B cell (primary cell): ENCODE measurements around the gene VWA1. TPM values are rescaled to one million over a fixed set of nuclear protein-coding genes. Genes with fewer than 3 reads are reported as not detected.

Source experiments
- ATAC-seq: fragments of 200-7000 bp; cut with Tn5 transposase; one replicate; pipeline ENCODE4 v1.10.0; 2021; ENCODE audit warnings: low read depth, mild to moderate bottlenecking, moderate number of reproducible peaks, moderate library complexity
- CTCF ChIA-PET: fragments of 350-600 bp; sonication (Branson Sonifier 250); formaldehyde crosslinking; loops from one replicate; lab custom pipeline; 2021; ENCODE audit warnings: antibody characterized with exemption, inconsistent platforms; lab: Charles Lee
- POLR2A ChIA-PET: fragments of 350-600 bp; sonication (Branson Sonifier 250); formaldehyde crosslinking; loops from one replicate; lab custom pipeline; 2021; ENCODE audit warnings: antibody characterized with exemption; lab: Charles Lee
- DNase-seq: peaks from one replicate; pipeline ENCODE4 v3.0.0; 2013
- H2AFZ ChIP-seq: 2 replicates; pipeline ENCODE4 v1.6.1; 2012; ENCODE audit warnings: mild to moderate bottlenecking, low read depth, low read length; ENCODE audit not compliant: insufficient read depth, poor library complexity, severe bottlenecking
- H3K27ac ChIP-seq, 2 donors: 1 replicate in 1 of 2; 2 replicates in 1 of 2; pipeline ENCODE4 v1.5.1; 2012 to 2013; ENCODE audit warnings: low read length in 2 of 2, mild to moderate bottlenecking in 2 of 2, moderate library complexity in 1 of 2
- H3K27me3 ChIP-seq, 4 experiments: fragments of 200-600 bp in 1 of 4; sonication (generic) in 1 of 4; replicated peaks in 1 of 4; 1 replicate in 2 of 4; 2 replicates in 2 of 4; pipeline versions ENCODE4 v1.6.1 to v1.7.0; 2013 to 2016; ENCODE audit warnings: low read length in 3 of 4, mild to moderate bottlenecking in 2 of 4, mixed read lengths in 1 of 4, moderate library complexity in 1 of 4; ENCODE audit not compliant: insufficient read depth in 4 of 4, control insufficient read depth in 3 of 4; ENCODE audit errors: control extremely low read depth in 1 of 4
- H3K36me3 ChIP-seq, 2 experiments: replicated peaks in 1 of 2; 1 replicate in 1 of 2; 2 replicates in 1 of 2; pipeline versions ENCODE4 v1.6.1 to v1.7.1; 2013; ENCODE audit warnings: low read length in 1 of 2; ENCODE audit not compliant: insufficient read depth in 2 of 2, control insufficient read depth in 1 of 2; ENCODE audit errors: control extremely low read depth in 1 of 2, extremely low read depth in 1 of 2
- H3K4me1 ChIP-seq, 2 donors: fragments of 200-600 bp in 1 of 2; sonication (generic) in 1 of 2; 1 replicate in 1 of 2; 2 replicates in 1 of 2; pipeline versions ENCODE4 v1.5.1 to v1.6.1; 2013 to 2017; ENCODE audit warnings: low read length in 2 of 2; ENCODE audit not compliant: control insufficient read depth in 2 of 2, insufficient read depth in 2 of 2
- H3K4me2 ChIP-seq: replicated peaks from 2 replicates; pipeline ENCODE3; 2012; ENCODE audit warnings: mild to moderate bottlenecking, low read depth, low read length; ENCODE audit not compliant: poor library complexity, severe bottlenecking
- H3K4me3 ChIP-seq, 5 experiments: fragments of 200-600 bp in 1 of 5; sonication (generic) in 1 of 5; 1 replicate in 3 of 5; 2 replicates in 2 of 5; pipeline versions ENCODE4 v1.5.1 to v1.7.0; 2011 to 2016; ENCODE audit warnings: low read length in 4 of 5, mild to moderate bottlenecking in 4 of 5, low read depth in 2 of 5, control low read depth in 1 of 5, moderate library complexity in 1 of 5; ENCODE audit not compliant: insufficient read depth in 1 of 5; ENCODE audit errors: control extremely low read depth in 1 of 5, extremely low read depth in 1 of 5
- H3K79me2 ChIP-seq: fragments of 200-600 bp; sonication (generic); one replicate; pipeline ENCODE4 v1.6.0; 2016; ENCODE audit warnings: low read length; ENCODE audit not compliant: control insufficient read depth, insufficient read depth
- H3K9ac ChIP-seq: fragments of 200-600 bp; sonication (generic); 2 replicates; pipeline ENCODE4 v1.6.1; 2017; ENCODE audit warnings: mild to moderate bottlenecking, low read length, moderate library complexity
- H3K9me3 ChIP-seq, 3 donors: one replicate each; pipeline versions ENCODE4 v1.6.1 to v1.7.1; 2013; ENCODE audit warnings: low read length in 2 of 3; ENCODE audit not compliant: control insufficient read depth in 2 of 3, insufficient read depth in 1 of 3; ENCODE audit errors: control extremely low read depth in 1 of 3
- H4K20me1 ChIP-seq: 2 replicates; pipeline ENCODE4 v1.6.0; 2012; ENCODE audit warnings: mild to moderate bottlenecking, low read length; ENCODE audit not compliant: insufficient read depth, control insufficient read depth, poor library complexity, severe bottlenecking
- H3K27ac Mint-ChIP-seq: one replicate; pipeline ENCODE4 v1.8.0; 2021; ENCODE audit warnings: mixed read lengths
- H3K27me3 Mint-ChIP-seq: one replicate; pipeline ENCODE4 v1.8.0; 2021; ENCODE audit warnings: mixed read lengths
- H3K4me1 Mint-ChIP-seq: one replicate; pipeline ENCODE4 v1.8.0; 2021; ENCODE audit warnings: mixed read lengths
- H3K4me3 Mint-ChIP-seq: one replicate; pipeline ENCODE4 v1.8.0; 2021; ENCODE audit warnings: mixed read lengths
- H3K9me3 Mint-ChIP-seq: one replicate; pipeline ENCODE4 v1.8.0; 2022; ENCODE audit warnings: mixed read lengths; ENCODE audit not compliant: insufficient read depth
- CTCF ChIP-seq: fragments of 200-600 bp; IDR thresholded peaks from one replicate; pipeline ENCODE4 v1.8.0; 2022; ENCODE audit warnings: antibody characterized with exemption, mild to moderate bottlenecking
- EZH2 ChIP-seq: IDR thresholded peaks from 2 replicates; pipeline ENCODE4 v1.6.1; 2012; ENCODE audit warnings: borderline replicate concordance, low read depth, mild to moderate bottlenecking, moderate library complexity, low read length; ENCODE audit not compliant: insufficient read depth, poor library complexity, severe bottlenecking
- WGBS: methylation state at CpG from one replicate; pipeline ENCODE4 v1.1.5; 2013; ENCODE audit warnings: missing lambda C conversion rate; ENCODE audit not compliant: insufficient coverage; 5-methylcytosine and 5-hydroxymethylcytosine counted together
- intact Hi-C: fragments of 100-400 bp; cut with micrococcal nuclease; formaldehyde crosslinking; loops from one replicate; pipeline ENCODE4 v1.10.0; 2022
- polyA plus RNA-seq: library from polyadenylated mRNA; depleted of rRNA; stranded (reverse); fragments of >200 nt; gene quantifications from 2 replicates; pipeline ENCODE4 v1.2.3, GENCODE V29; 2012
- total RNA-seq, 2 donors: library from RNA; stranded (reverse); fragments of 120-200 nt in 1 of 2; gene quantifications; 1 replicate in 1 of 2; 2 replicates in 1 of 2; pipeline versions ENCODE4 v1.2.3 to v1.2.4, GENCODE V29; 2013 to 2022

Gene VWA1
- total and polyA plus RNA-seq, 2 donors (not counting 1 experiment from before 2014, with no cell fraction given): 0.09 TPM; not detected in 1

- Mint-ChIP-seq H3K4me1 (peaks cover 15% of the 10 kb centered on the region), H3K4me3 (no peak overlapping the region), H3K9me3 (no peaks in the 10 kb centered on the region), H3K27me3 (peaks cover 28% of the 10 kb centered on the region), H3K27ac (no peak overlapping the region)
- ChIA-PET POLR2A (no interaction called here), CTCF (interaction anchor here (0.5 kb wide), 1 partner anchor 29 kb away, joined by 5 read pairs; no protein-coding TSS in a partner anchor)
- Histone ChIP-seq H3K79me2 (no peaks in the 10 kb centered on the region), H3K9ac (no peak overlapping the region), H3K4me1 (peaks cover 35 to 44% of the 10 kb centered on the region in 2 donors), H3K36me3 (no peaks in the 10 kb centered on the region), H3K4me2 (no peak overlapping the region), H4K20me1 (no peaks in the 10 kb centered on the region), H3K9me3 (peaks cover 0 to 31% (median 0%) of the 10 kb centered on the region in 3 donors), H2AFZ (no peak overlapping the region), H3K4me3 (no peak overlapping the region), H3K27me3 (peaks cover 0 to 69% (median 33%) of the 10 kb centered on the region in 4 experiments), H3K27ac (no peak overlapping the region)
- DNase-seq (peak; percentile 10), ATAC-seq (no peak)
- intact Hi-C loops: no loop called here
- TF ChIP-seq CTCF (no peak), EZH2 (no peak)
- 85% methylated on average over 31 of the region's 31 CpGs for WGBS
Observed at GRCh38 chr1:1437033-1437903, 1.8 kb downstream of the VWA1 start.

GRCh38 chr1:1437904-1438376, 2.5 kb downstream of the VWA1 start:
- WGBS: 55% methylated on average over 11 of the region's 11 CpGs
- no peaks in the 10 kb centered on the region for H4K20me1 ChIP-seq
- no peaks in the 10 kb centered on the region for H3K36me3 ChIP-seq
- ChIA-PET POLR2A (interaction anchor here (1.4 kb wide), 1 partner anchor 13 kb away, joined by 3 read pairs; a partner anchor contains a TSS), CTCF (no interaction called here)
- Mint-ChIP-seq H3K27ac (no peak overlapping the region), H3K27me3 (peaks cover 25% of the 10 kb centered on the region), H3K4me1 (peaks cover 15% of the 10 kb centered on the region), H3K9me3 (no peaks in the 10 kb centered on the region), H3K4me3 (no peak overlapping the region)
- peaks cover 35 to 44% of the 10 kb centered on the region in 2 donors for H3K4me1 ChIP-seq
- peaks cover 0 to 63% (median 33%) of the 10 kb centered on the region in 4 experiments for H3K27me3 ChIP-seq
- H3K9me3 ChIP-seq: peaks cover 0 to 29% (median 0%) of the 10 kb centered on the region in 3 donors
- ATAC-seq: no peak
- H3K27ac ChIP-seq: no peak overlapping the region
- no peaks in the 10 kb centered on the region for H3K79me2 ChIP-seq
- H2AFZ ChIP-seq: no peak overlapping the region
- no peak overlapping the region for H3K4me3 ChIP-seq
- H3K4me2 ChIP-seq: no peak overlapping the region
- DNase-seq: peak; percentile 8
- no peak overlapping the region for H3K9ac ChIP-seq
- intact Hi-C loops: no loop called here
- no peak for TF ChIP-seq CTCF
